Suprapubic skin (tissue), 4 donors: ENCODE results near the gene SLC38A11. TPM values are rescaled to one million over a fixed set of nuclear protein-coding genes. Genes with fewer than 3 reads are reported as not detected.

ENCODE experiments used
- DNase-seq, 2 donors: peaks; one replicate each; pipeline ENCODE4 v3.0.0-alpha.2; 2019; ENCODE audit warnings: low spot score in 2 of 2
- H3K27ac ChIP-seq: fragments of 200-600 bp; sonication (generic); one replicate; pipeline ENCODE4 v1.5.1; 2019
- H3K27me3 ChIP-seq: fragments of 200-600 bp; sonication (generic); one replicate; pipeline ENCODE4 v1.5.1; 2019
- H3K36me3 ChIP-seq: fragments of 200-600 bp; sonication (generic); one replicate; pipeline ENCODE4 v1.5.1; 2019
- H3K4me1 ChIP-seq: fragments of 200-600 bp; sonication (generic); one replicate; pipeline ENCODE4 v1.5.1; 2019
- H3K4me3 ChIP-seq: fragments of 200-600 bp; sonication (generic); one replicate; pipeline ENCODE4 v1.5.1; 2019; ENCODE audit warnings: mild to moderate bottlenecking
- H3K9me3 ChIP-seq: fragments of 200-600 bp; sonication (generic); one replicate; pipeline ENCODE4 v1.5.1; 2019
- CTCF ChIP-seq, 2 donors: fragments of 200-600 bp in 1 of 2; fragments of 450-650 bp in 1 of 2; sonication (generic) in 1 of 2; IDR thresholded peaks; one replicate each; pipeline ENCODE4 v1.5.1; 2016 to 2019; ENCODE audit warnings: antibody characterized with exemption in 2 of 2, mild to moderate bottlenecking in 1 of 2, moderate library complexity in 1 of 2
- EP300 ChIP-seq: sonication (generic); formaldehyde crosslinking; IDR thresholded peaks from one replicate; pipeline ENCODE4 v1.6.1; 2017; ENCODE audit warnings: antibody characterized with exemption
- POLR2A ChIP-seq, 2 donors: fragments of 450-650 bp; IDR thresholded peaks; one replicate each; pipeline ENCODE4 v1.6.1; 2017; ENCODE audit warnings: antibody characterized with exemption in 2 of 2, mild to moderate bottlenecking in 2 of 2, moderate library complexity in 2 of 2
- POLR2AphosphoS5 ChIP-seq, 3 donors: sonication (generic); formaldehyde crosslinking; IDR thresholded peaks; one replicate each; pipeline ENCODE4 v1.6.1; 2017; ENCODE audit warnings: antibody characterized with exemption in 3 of 3
- WGBS: methylation state at CpG from one replicate; pipeline ENCODE4 v1.1.5; 2018; 5-methylcytosine and 5-hydroxymethylcytosine counted together
- total RNA-seq, 4 donors: library from RNA; depleted of rRNA; stranded (reverse); fragments of >200 nt; gene quantifications; one replicate each; pipeline ENCODE4 v1.1.0, GENCODE V29; 2016

The SLC38A11 gene
- total RNA-seq, 4 donors from 2014 or later: 0.42 to 1.1 (median 0.52) TPM; not detected in 1

- no peaks in the 10 kb centered on the region for H3K27me3 ChIP-seq
- peaks cover 4% of the 10 kb centered on the region for H3K4me1 ChIP-seq
- WGBS: 80% methylated on average over 5 of the region's 5 CpGs
- no peaks in the 10 kb centered on the region for H3K36me3 ChIP-seq
- H3K27ac ChIP-seq: no peak overlapping the region
- H3K4me3 ChIP-seq: no peak overlapping the region
- no peak for TF ChIP-seq POLR2AphosphoS5 (IDR thresholded peaks at IDR 0.05)
- no peak for TF ChIP-seq POLR2A (IDR thresholded peaks at IDR 0.05)
- no peak for TF ChIP-seq CTCF (IDR thresholded peaks at IDR 0.05)
- DNase-seq: no peak
- H3K9me3 ChIP-seq: no peaks in the 10 kb centered on the region
Observed at GRCh38 chr2:164891460-164891859, 63.9 kb downstream of the SLC38A11 start.

GRCh38 chr2:164890544-164890943 is 64.8 kb downstream of the SLC38A11 start:
- no peak overlapping the region for H3K27ac ChIP-seq
- DNase-seq: no peak
- no peak overlapping the region for H3K4me3 ChIP-seq
- WGBS: 37% methylated on average over 4 of the region's 4 CpGs
- H3K36me3 ChIP-seq: no peaks in the 10 kb centered on the region
- no peaks in the 10 kb centered on the region for H3K9me3 ChIP-seq
- no peak for TF ChIP-seq EP300
- no peaks in the 10 kb centered on the region for H3K4me1 ChIP-seq
- H3K27me3 ChIP-seq: no peaks in the 10 kb centered on the region

- Histone ChIP-seq H3K9me3 (no peaks in the 10 kb centered on the region), H3K4me1 (no peaks in the 10 kb centered on the region), H3K27me3 (no peaks in the 10 kb centered on the region), H3K27ac (no peak overlapping the region), H3K4me3 (no peak overlapping the region), H3K36me3 (no peaks in the 10 kb centered on the region)
- no peak for DNase-seq
- 71% methylated on average over 3 of the region's 3 CpGs for WGBS
- no peak for TF ChIP-seq EP300
- TF ChIP-seq CTCF (IDR thresholded peaks at IDR 0.05): no peak
- no peak for TF ChIP-seq POLR2A (IDR thresholded peaks at IDR 0.05)
- TF ChIP-seq POLR2AphosphoS5 (IDR thresholded peaks at IDR 0.05): no peak
Observed at GRCh38 chr2:164888592-164888991, 66.7 kb downstream of the SLC38A11 start.

GRCh38 chr2:164887434-164888144 is 67.7 kb downstream of the SLC38A11 start:
- DNase-seq: no peak
- Histone ChIP-seq H3K4me3 (no peak overlapping the region), H3K4me1 (no peaks in the 10 kb centered on the region), H3K27me3 (no peaks in the 10 kb centered on the region), H3K36me3 (no peaks in the 10 kb centered on the region), H3K27ac (no peak overlapping the region), H3K9me3 (no peaks in the 10 kb centered on the region)
- TF ChIP-seq EP300: no peak
- WGBS: 73% methylated on average over 4 of the region's 4 CpGs

GRCh38 chr2:164882276-164882675 is 73.0 kb downstream of the SLC38A11 start:
- 54% methylated on average over 9 of the region's 9 CpGs for WGBS
- no peaks in the 10 kb centered on the region for H3K27me3 ChIP-seq
- no peak for TF ChIP-seq POLR2A (IDR thresholded peaks at IDR 0.05)
- no peak for TF ChIP-seq CTCF (IDR thresholded peaks at IDR 0.05)
- no peak for TF ChIP-seq POLR2AphosphoS5 (IDR thresholded peaks at IDR 0.05)
- TF ChIP-seq EP300: no peak

GRCh38 chr2:164881524-164881923 is 73.8 kb downstream of the SLC38A11 start:
- Histone ChIP-seq H3K4me1 (no peaks in the 10 kb centered on the region), H3K36me3 (no peaks in the 10 kb centered on the region), H3K9me3 (no peaks in the 10 kb centered on the region), H3K4me3 (no peak overlapping the region), H3K27ac (peak overlapping the region; percentile 24), H3K27me3 (no peaks in the 10 kb centered on the region)
- DNase-seq: no peak
- 76% methylated on average over 1 of the region's 1 CpG for WGBS
- TF ChIP-seq POLR2AphosphoS5 (IDR thresholded peaks at IDR 0.05): no peak
- no peak for TF ChIP-seq POLR2A (IDR thresholded peaks at IDR 0.05)

More at GRCh38 chr2:164882276-164882675, 73.0 kb downstream of the SLC38A11 start:
- no peak for DNase-seq
- Histone ChIP-seq H3K36me3 (no peaks in the 10 kb centered on the region), H3K4me1 (no peaks in the 10 kb centered on the region), H3K9me3 (no peaks in the 10 kb centered on the region), H3K4me3 (no peak overlapping the region), H3K27ac (no peak overlapping the region)
